ENCODE data around the gene COL4A2.

GRCh38 chr13:110305001-110305400, 2.1 kb upstream of the COL4A2 start:
- TF ChIP-seq CTCF (IDR thresholded peaks at IDR 0.05; ENCODE audit: low read length) (no peak), EZH2 (IDR thresholded peaks at IDR 0.05; ENCODE audit: borderline replicate concordance, low read length) (no peak)
